AG04449 (cell line): ENCODE measurements around the gene ZC3HAV1L.

Source experiments
- CTCF ChIA-PET: fragments of 350-600 bp; formaldehyde crosslinking; extraction: SDS; loops from one replicate; lab custom pipeline; 2021; ENCODE audit warnings: antibody characterized with exemption; lab: Yijun Ruan, JAX
- POLR2A ChIA-PET: fragments of 400-600, 350-600 bp; formaldehyde crosslinking; extraction: SDS; loops from one replicate; lab custom pipeline; 2020; ENCODE audit warnings: antibody characterized with exemption, inconsistent platforms; lab: Yijun Ruan, JAX
- DNase-seq: peaks from one replicate; pipeline ENCODE4 v3.0.0-alpha.2; 2010; ENCODE audit warnings: low read depth, low spot score
- H3K4me3 ChIP-seq: 2 replicates; pipeline ENCODE4 v1.5.1; 2011; ENCODE audit warnings: low read depth, mild to moderate bottlenecking, control low read depth, low read length
- CTCF ChIP-seq: IDR thresholded peaks from one replicate; pipeline ENCODE4 v1.5.1; 2011; ENCODE audit warnings: mild to moderate bottlenecking, moderate library complexity, low read length, control low read depth, inconsistent platforms; ENCODE audit not compliant: insufficient read depth; ENCODE audit errors: missing control alignments

ZC3HAV1L gene

GRCh38 chr7:139049936-139050335 lies 14.1 kb upstream of the ZC3HAV1L start:
- no peak for TF ChIP-seq CTCF
- POLR2A ChIA-PET: no interaction called here
- CTCF ChIA-PET: interaction anchor here (1.1 to 2.0 kb wide), 5 partner anchors 15 to 163 kb away, joined by 4 to 5 read pairs (median 4); no protein-coding TSS in a partner anchor
- H3K4me3 ChIP-seq: no peak overlapping the region
- no peak for DNase-seq

GRCh38 chr7:139049111-139049510 lies 13.3 kb upstream of the ZC3HAV1L start:
- TF ChIP-seq CTCF: no peak
- ChIA-PET CTCF (interaction anchor here (0.7 to 2.0 kb wide), 6 partner anchors 14 to 162 kb away, joined by 3 to 4 read pairs (median 4); no protein-coding TSS in a partner anchor), POLR2A (no interaction called here)
- DNase-seq: no peak
- H3K4me3 ChIP-seq: no peak overlapping the region

- no peak for TF ChIP-seq CTCF
- no peak overlapping the region for H3K4me3 ChIP-seq
- no peak for DNase-seq
- ChIA-PET POLR2A (no interaction called here), CTCF (interaction anchor here (1.5 kb wide), 1 partner anchor 27 kb away, joined by 3 read pairs; no protein-coding TSS in a partner anchor)
Measured at GRCh38 chr7:139047970-139048369, 12.1 kb upstream of the ZC3HAV1L start.

GRCh38 chr7:139046143-139046542 lies 10.3 kb upstream of the ZC3HAV1L start:
- POLR2A ChIA-PET: no interaction called here
- CTCF ChIA-PET: interaction anchor here (1.1 to 1.6 kb wide), 2 partner anchors 29 kb away, joined by 3 to 9 read pairs; no protein-coding TSS in a partner anchor
- no peak overlapping the region for H3K4me3 ChIP-seq
- no peak for TF ChIP-seq CTCF
- no peak for DNase-seq

- no peak for TF ChIP-seq CTCF
- no peak for DNase-seq
- CTCF ChIA-PET: interaction anchor here (1.1 to 1.6 kb wide), 2 partner anchors 28 to 30 kb away, joined by 3 to 9 read pairs; no protein-coding TSS in a partner anchor
- POLR2A ChIA-PET: no interaction called here
- no peak overlapping the region for H3K4me3 ChIP-seq
Measured at GRCh38 chr7:139044813-139045794, 9.3 kb upstream of the ZC3HAV1L start.
